Left ventricle myocardium superior (tissue), 1 donor: ENCODE data around the gene ZNF76. TPM values are rescaled to one million over a fixed set of nuclear protein-coding genes. Genes with fewer than 3 reads are reported as not detected.

ENCODE experiments used
- ATAC-seq: fragments of 200-7000 bp; cut with Tn5 transposase; one replicate; pipeline ENCODE4 v1.9.1; 2020; ENCODE audit warnings: mild to moderate bottlenecking, moderate library complexity
- DNase-seq: peaks from one replicate; pipeline ENCODE4 v3.0.0-alpha.2; 2020
- intact Hi-C: fragments of 100-400 bp; cut with micrococcal nuclease; formaldehyde crosslinking; loops from one replicate; pipeline ENCODE4 v1.11.0; 2022
- total RNA-seq: library from RNA; stranded (reverse); fragmentation: NEBNext Ultra II Directional; extraction: Animal tissue kit (Norgen Biotek cat#: 25700); gene quantifications from one replicate; pipeline ENCODE4 v1.2.1, GENCODE V29; 2021
- donor health status: DM: no; HTN: yes; CAD: no; lungs with severe emphysema.

ZNF76 gene
- total RNA-seq, 1 donor from 2014 or later = 44.1 TPM

- intact Hi-C loops = no loop called here
- DNase-seq (no peak), ATAC-seq (no peak)
These were observed 28.0 kb upstream of the ZNF76 start for GRCh38 chr6:35231563-35231962.

DNA sequence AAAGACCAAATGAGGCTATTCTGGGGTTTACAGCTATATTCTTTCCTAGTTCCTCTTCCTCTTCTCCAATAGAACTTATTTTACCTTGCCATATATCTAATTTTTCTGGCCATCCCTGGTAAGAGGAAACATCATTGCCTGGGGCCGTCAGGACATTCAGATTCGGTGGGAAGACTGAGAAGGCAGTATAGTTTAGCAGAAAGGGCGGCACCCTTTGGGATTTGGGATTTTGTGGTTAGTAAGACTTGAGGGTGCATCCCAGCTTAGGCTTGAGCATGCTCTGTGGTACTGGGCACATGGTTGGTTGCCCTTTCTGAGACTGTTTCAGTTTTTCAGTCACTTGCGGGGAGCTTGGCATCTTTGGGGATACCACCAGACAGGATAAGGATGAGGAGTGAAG lies 24.6 kb upstream of the ZNF76 start:
- no peak for DNase-seq
- no peak for ATAC-seq
- intact Hi-C loops = no loop called here

- no peak for DNase-seq
- intact Hi-C loops = no loop called here
- ATAC-seq = no peak
These were observed 23.3 kb upstream of the ZNF76 start for GRCh38 chr6:35236223-35236622.

GRCh38 chr6:35237476-35237875 lies 22.1 kb upstream of the ZNF76 start:
- DNase-seq (no peak), ATAC-seq (peak; percentile 27)
- intact Hi-C loops = no loop called here

GRCh38 chr6:35238843-35239289 lies 20.7 kb upstream of the ZNF76 start:
- intact Hi-C loops = no loop called here
- ATAC-seq (peak; percentile 90), DNase-seq (peak; percentile 90)

DNA sequence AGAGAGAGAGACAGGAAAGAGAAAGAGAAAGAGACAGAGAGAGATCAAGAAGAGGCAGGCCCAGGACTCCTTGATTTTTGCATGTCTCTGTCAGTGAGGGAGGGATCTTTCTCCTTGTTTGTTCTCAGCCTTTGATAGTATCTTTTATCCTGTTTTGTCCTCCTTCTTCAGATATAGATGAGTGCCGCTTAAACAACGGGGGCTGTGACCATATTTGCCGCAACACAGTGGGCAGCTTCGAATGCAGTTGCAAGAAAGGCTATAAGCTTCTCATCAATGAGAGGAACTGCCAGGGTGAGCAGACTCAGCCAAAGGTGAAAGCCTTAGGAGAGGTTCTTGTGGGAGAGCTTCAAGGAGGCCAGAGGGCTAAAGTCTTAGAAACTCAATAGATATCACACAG lies 20.0 kb upstream of the ZNF76 start:
- intact Hi-C loops = no loop called here
- DNase-seq (no peak), ATAC-seq (no peak)

DNA sequence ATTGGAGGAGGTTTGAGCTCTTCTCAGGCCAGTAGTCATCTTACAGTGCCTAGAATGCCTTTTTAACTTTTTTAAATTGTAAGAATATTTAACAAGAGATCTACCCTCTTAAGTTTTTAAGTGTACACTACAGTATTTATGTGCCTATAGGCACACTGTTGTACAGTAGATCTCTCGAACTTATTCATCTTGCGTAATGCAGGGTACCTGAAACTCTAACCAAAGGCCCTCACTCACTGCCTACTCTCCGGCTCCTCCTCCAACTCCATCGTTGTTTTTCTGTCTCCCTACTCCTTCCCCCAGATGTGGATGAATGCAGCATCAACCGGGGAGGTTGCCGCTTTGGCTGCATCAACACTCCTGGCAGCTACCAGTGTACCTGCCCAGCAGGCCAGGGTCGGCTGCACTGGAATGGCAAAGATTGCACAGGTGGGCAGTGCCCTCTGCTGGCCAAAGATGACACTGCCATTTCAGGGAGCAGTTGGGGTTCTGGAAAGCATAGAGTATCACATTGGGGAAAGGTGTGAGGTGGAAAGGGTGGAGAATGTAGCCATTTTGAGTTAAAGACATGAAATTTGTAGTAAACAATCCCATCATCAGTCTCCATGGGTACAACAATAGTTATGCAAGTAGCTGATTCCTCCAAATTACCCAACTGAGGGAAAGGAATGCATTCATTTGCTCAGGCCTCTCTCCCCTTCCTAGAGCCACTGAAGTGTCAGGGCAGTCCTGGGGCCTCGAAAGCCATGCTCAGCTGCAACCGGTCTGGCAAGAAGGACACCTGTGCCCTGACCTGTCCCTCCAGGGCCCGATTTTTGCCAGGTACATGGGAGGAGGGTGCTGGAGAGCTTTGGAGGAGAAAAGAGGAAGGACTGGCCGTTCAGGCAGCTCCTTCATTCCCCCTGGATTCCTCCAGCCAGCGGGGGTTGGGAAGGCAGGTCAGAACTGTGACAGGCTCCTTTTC lies 18.4 kb upstream of the ZNF76 start:
- peak; percentile 25 for ATAC-seq
- intact Hi-C loops = loop anchor here (5.0 kb wide), 1 partner anchor 94 kb away; no protein-coding TSS in a partner anchor
- DNase-seq = peak; percentile 85

GRCh38 chr6:35242486-35242885 lies 17.0 kb upstream of the ZNF76 start:
- intact Hi-C loops = loop anchor here (5.0 kb wide), 1 partner anchor 95 kb away; no protein-coding TSS in a partner anchor
- DNase-seq = no peak
- ATAC-seq = no peak

DNA sequence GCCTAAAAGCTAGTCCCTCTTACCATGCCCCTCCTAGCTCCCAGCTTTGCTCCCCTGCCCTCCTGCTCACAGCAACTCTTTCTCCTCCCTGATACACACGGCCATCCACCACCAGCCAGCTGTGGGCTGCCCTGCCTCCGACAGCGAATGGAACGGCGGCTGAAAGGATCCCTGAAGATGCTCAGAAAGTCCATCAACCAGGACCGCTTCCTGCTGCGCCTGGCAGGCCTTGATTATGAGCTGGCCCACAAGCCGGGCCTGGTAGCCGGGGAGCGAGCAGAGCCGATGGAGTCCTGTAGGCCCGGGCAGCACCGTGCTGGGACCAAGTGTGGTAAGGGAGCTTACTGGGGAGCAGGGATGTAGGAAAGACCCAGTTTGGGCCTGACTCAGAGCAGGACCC lies 16.6 kb upstream of the ZNF76 start:
- intact Hi-C loops = loop anchor here (5.0 kb wide), 1 partner anchor 96 kb away; no protein-coding TSS in a partner anchor
- DNase-seq (no peak), ATAC-seq (no peak)

GRCh38 chr6:35243386-35243958 lies 16.1 kb upstream of the ZNF76 start:
- intact Hi-C loops = loop anchor here (5.0 kb wide), 1 partner anchor 96 kb away; no protein-coding TSS in a partner anchor

DNA sequence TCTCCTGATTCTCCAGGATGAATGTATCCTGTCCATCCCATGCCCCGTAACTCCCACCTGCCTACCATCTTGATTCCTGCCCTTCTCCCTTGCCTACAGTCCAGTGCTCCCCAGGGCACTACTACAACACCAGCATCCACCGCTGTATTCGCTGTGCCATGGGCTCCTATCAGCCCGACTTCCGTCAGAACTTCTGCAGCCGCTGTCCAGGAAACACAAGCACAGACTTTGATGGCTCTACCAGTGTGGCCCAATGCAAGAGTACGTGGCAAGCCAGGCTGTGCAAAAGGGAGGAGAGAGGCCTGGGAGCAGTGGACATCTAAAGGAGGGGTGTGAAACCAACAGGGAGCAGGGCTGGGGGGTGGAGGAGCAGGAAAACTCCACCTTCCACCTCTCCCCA lies 15.0 kb upstream of the ZNF76 start:
- DNase-seq (no peak), ATAC-seq (no peak)
- intact Hi-C loops = loop anchor here (5.0 kb wide), 1 partner anchor 97 kb away; no protein-coding TSS in a partner anchor

More at GRCh38 chr6:35243386-35243958, 16.1 kb upstream of the ZNF76 start:
- DNase-seq (no peak), ATAC-seq (no peak)

DNA sequence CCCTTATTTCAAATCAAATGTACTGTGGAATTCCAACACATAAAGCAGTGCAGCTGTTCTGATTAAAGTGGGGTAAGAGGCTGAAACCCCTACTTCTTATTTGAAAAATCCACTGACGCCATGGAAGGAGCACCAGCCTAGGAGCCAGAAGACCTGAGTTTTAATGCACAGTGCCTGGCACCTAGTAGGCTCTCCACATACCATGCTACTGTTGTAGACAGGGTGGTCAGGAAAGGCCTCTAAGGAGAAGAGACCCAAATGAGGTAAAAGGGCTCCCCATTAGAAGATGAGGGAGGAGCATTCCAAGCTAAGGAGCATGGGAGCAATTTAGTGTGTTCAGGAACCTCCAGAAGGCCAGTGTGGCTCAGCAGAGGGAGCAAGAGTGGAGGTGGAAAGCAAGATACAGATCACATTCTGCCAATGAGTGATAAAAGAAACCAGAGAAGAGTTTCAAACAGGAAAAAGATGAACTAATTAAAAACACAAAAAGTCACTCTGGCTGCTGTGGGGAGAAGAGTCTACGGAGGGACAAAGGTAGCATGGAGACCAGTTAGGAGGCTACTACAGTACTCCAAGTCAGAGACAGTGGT lies 11.8 kb upstream of the ZNF76 start:
- intact Hi-C loops = no loop called here
- DNase-seq = no peak
- no peak for ATAC-seq

- no peak for DNase-seq
- intact Hi-C loops = no loop called here
- no peak for ATAC-seq
These were observed 11.2 kb upstream of the ZNF76 start for GRCh38 chr6:35248300-35248699.

DNA sequence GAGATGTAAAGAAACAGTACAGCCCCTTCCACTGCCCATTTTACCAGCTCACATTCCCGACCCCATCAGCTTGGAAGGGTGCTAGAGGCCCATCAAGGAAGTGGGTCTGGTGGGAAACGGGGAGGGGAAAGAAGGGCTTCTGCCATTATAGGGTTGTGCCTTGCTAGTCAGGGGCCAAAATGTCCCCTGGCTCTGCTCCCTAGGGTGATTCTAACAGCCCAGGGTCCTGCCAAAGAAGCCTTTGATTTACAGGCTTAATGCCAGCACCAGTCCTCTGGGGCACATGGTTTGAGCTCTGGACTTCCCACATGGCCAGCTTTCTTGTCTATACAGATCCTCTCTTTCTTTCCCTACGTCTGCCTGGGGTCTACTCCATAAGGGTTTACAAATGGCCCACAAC lies 10.6 kb upstream of the ZNF76 start:
- intact Hi-C loops = no loop called here
- DNase-seq = no peak
- ATAC-seq = peak; percentile 70

GRCh38 chr6:35251949-35252348 lies 7.6 kb upstream of the ZNF76 start:
- ATAC-seq (no peak), DNase-seq (no peak)
- intact Hi-C loops = no loop called here

- intact Hi-C loops = no loop called here
- ATAC-seq (peak; percentile 12), DNase-seq (no peak)
These were observed 6.3 kb upstream of the ZNF76 start for GRCh38 chr6:35253249-35253648.

DNA sequence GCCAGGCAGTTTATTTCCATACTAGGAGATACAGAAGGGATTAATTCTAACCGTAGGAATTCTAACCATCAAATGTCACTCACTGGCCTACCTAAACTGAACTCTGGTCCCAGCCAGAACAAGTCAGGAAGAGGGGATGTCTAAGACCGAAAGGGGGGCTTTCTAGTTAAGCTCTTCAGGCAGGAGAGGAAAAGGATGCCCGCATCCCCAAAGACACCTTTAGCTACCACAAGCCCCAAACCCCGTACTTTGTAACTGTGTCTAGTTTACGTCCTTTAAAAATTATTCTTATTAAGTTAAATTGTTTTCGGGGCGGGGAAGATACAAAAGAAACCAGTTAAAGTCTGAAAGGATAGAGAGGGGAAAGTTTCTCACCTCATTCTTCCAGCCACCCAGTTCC lies 1.2 kb upstream of the ZNF76 start:
- DNase-seq (no peak), ATAC-seq (no peak)
- intact Hi-C loops = no loop called here

GRCh38 chr6:35258858-35259193 lies 709 bp upstream of the ZNF76 start:
- ATAC-seq = no peak
- DNase-seq = no peak
- intact Hi-C loops = no loop called here

GRCh38 chr6:35259948-35260590 lies 534 bp downstream of the ZNF76 start:
- intact Hi-C loops = no loop called here

More at GRCh38 chr6:35259948-35260590, 534 bp downstream of the ZNF76 start:
- DNase-seq = peak; percentile 85
- ATAC-seq = peak; percentile 75
